Activated T-helper 1 cell treated with anti-CD3 and anti-CD28 coated beads, Interleukin-12 subunit alpha, Interleukin-12 subunit beta, Interleukin-2, Interleukin-4 antibody, amounts not matched to agents 30 ng/mL and 10 ng/mL and 1 ng/mL, durations not matched to agents 14 hours and 24 hours and 36 hours (primary cell): ENCODE measurements around the gene ZNF574. TPM values are rescaled to one million over a fixed set of nuclear protein-coding genes. Genes with fewer than 3 reads are reported as not detected.
"Not testable (repeated sequence)": the region's sequence is repeated elsewhere in the genome, so short reads cannot be mapped to it uniquely, and the experiment has no call there.

Experiments used
- DNase-seq: peaks from one replicate; pipeline ENCODE4 v3.0.0; 2021; ENCODE audit warnings: low spot score
- H3K27ac Mint-ChIP-seq: one replicate; pipeline ENCODE4 v1.8.0; 2021; ENCODE audit warnings: mild to moderate bottlenecking, mixed read lengths
- H3K27me3 Mint-ChIP-seq: one replicate; pipeline ENCODE4 v1.8.0; 2022; ENCODE audit warnings: mild to moderate bottlenecking, moderate library complexity, mixed read lengths; ENCODE audit not compliant: insufficient read depth
- H3K36me3 Mint-ChIP-seq: one replicate; pipeline ENCODE4 v1.8.0; 2021; ENCODE audit warnings: low read depth, mixed read lengths
- H3K4me1 Mint-ChIP-seq: one replicate; pipeline ENCODE4 v1.8.0; 2021; ENCODE audit warnings: low read depth, mixed read lengths
- H3K4me3 Mint-ChIP-seq: one replicate; pipeline ENCODE4 v1.8.0; 2021; ENCODE audit warnings: mild to moderate bottlenecking, moderate library complexity, mixed read lengths
- H3K9me3 Mint-ChIP-seq: one replicate; pipeline ENCODE4 v1.8.0; 2021; ENCODE audit warnings: mixed read lengths
- intact Hi-C: fragments of 100-400 bp; cut with micrococcal nuclease; formaldehyde crosslinking; loops from one replicate; pipeline ENCODE4 v1.15.1; 2024
- total RNA-seq: library from RNA; stranded (reverse); gene quantifications from 2 replicates; pipeline ENCODE4 v1.2.3, GENCODE V29; 2022

Gene ZNF574
- total RNA-seq, 1 donor from 2014 or later: 17.8 TPM

GRCh38 chr19:42091300-42091699 lies 15.3 kb downstream of the ZNF574 start:
- Mint-ChIP-seq H3K9me3 (no peaks in the 10 kb centered on the region), H3K4me3 (peak overlapping the region; percentile 16), H3K27ac (peak overlapping the region; percentile 81), H3K4me1 (peaks cover 39% of the 10 kb centered on the region), H3K27me3 (no peaks in the 10 kb centered on the region), H3K36me3 (peaks cover 26% of the 10 kb centered on the region)
- intact Hi-C loops: no loop called here
- no peak for DNase-seq

- H3K4me3 Mint-ChIP-seq: no peak overlapping the region
- no peaks in the 10 kb centered on the region for H3K9me3 Mint-ChIP-seq
- intact Hi-C loops: no loop called here
- H3K27ac Mint-ChIP-seq: no peak overlapping the region
- peaks cover 39% of the 10 kb centered on the region for H3K4me1 Mint-ChIP-seq
- peaks cover 29% of the 10 kb centered on the region for H3K36me3 Mint-ChIP-seq
- DNase-seq: no peak
- H3K27me3 Mint-ChIP-seq: no peaks in the 10 kb centered on the region
These were observed 15.8 kb downstream of the ZNF574 start for GRCh38 chr19:42091742-42092141.

- intact Hi-C loops: no loop called here
- Mint-ChIP-seq H3K36me3 (peaks cover 31% of the 10 kb centered on the region), H3K27me3 (no peaks in the 10 kb centered on the region), H3K4me1 (peaks cover 39% of the 10 kb centered on the region), H3K4me3 (no peak overlapping the region), H3K27ac (peak overlapping the region; percentile 81), H3K9me3 (no peaks in the 10 kb centered on the region)
- peak; percentile 51 for DNase-seq
These were observed 16.4 kb downstream of the ZNF574 start for GRCh38 chr19:42092350-42092749.

GRCh38 chr19:42093505-42093904 lies 17.5 kb downstream of the ZNF574 start:
- H3K4me1 Mint-ChIP-seq: peaks cover 37% of the 10 kb centered on the region
- H3K27me3 Mint-ChIP-seq: no peaks in the 10 kb centered on the region
- DNase-seq: no peak
- no peak overlapping the region for H3K4me3 Mint-ChIP-seq
- intact Hi-C loops: no loop called here
- H3K27ac Mint-ChIP-seq: no peak overlapping the region
- no peaks in the 10 kb centered on the region for H3K9me3 Mint-ChIP-seq
- H3K36me3 Mint-ChIP-seq: peaks cover 34% of the 10 kb centered on the region

GRCh38 chr19:42093926-42094325 lies 18.0 kb downstream of the ZNF574 start:
- H3K9me3 Mint-ChIP-seq: no peaks in the 10 kb centered on the region
- H3K27me3 Mint-ChIP-seq: no peaks in the 10 kb centered on the region
- H3K4me3 Mint-ChIP-seq: no peak overlapping the region
- intact Hi-C loops: no loop called here
- H3K4me1 Mint-ChIP-seq: peaks cover 32% of the 10 kb centered on the region
- DNase-seq: no peak
- H3K27ac Mint-ChIP-seq: no peak overlapping the region
- H3K36me3 Mint-ChIP-seq: peaks cover 35% of the 10 kb centered on the region

- H3K9me3 Mint-ChIP-seq: no peaks in the 10 kb centered on the region
- H3K27ac Mint-ChIP-seq: no peak overlapping the region
- intact Hi-C loops: no loop called here
- H3K4me1 Mint-ChIP-seq: peaks cover 19% of the 10 kb centered on the region
- peaks cover 35% of the 10 kb centered on the region for H3K36me3 Mint-ChIP-seq
- no peaks in the 10 kb centered on the region for H3K27me3 Mint-ChIP-seq
- H3K4me3 Mint-ChIP-seq: no peak overlapping the region
- no peak for DNase-seq
These were observed 19.3 kb downstream of the ZNF574 start for GRCh38 chr19:42095142-42095813.

- Mint-ChIP-seq H3K27me3 (no peaks in the 10 kb centered on the region), H3K4me3 (no peak overlapping the region), H3K27ac (no peak overlapping the region), H3K36me3 (peaks cover 30% of the 10 kb centered on the region), H3K4me1 (peaks cover 14% of the 10 kb centered on the region), H3K9me3 (no peaks in the 10 kb centered on the region)
- intact Hi-C loops: no loop called here
- no peak for DNase-seq
These were observed 19.9 kb downstream of the ZNF574 start for GRCh38 chr19:42095814-42096230.

- intact Hi-C loops: no loop called here
- no peak for DNase-seq
- H3K9me3 Mint-ChIP-seq: no peaks in the 10 kb centered on the region
- H3K27ac Mint-ChIP-seq: no peak overlapping the region
- H3K36me3 Mint-ChIP-seq: peaks cover 34% of the 10 kb centered on the region
- H3K4me1 Mint-ChIP-seq: peaks cover 9% of the 10 kb centered on the region
- H3K4me3 Mint-ChIP-seq: no peak overlapping the region
- H3K27me3 Mint-ChIP-seq: no peaks in the 10 kb centered on the region
These were observed 20.4 kb downstream of the ZNF574 start for GRCh38 chr19:42096255-42096837.

- Mint-ChIP-seq H3K9me3 (no peaks in the 10 kb centered on the region), H3K36me3 (peaks cover 31% of the 10 kb centered on the region), H3K4me3 (no peak overlapping the region), H3K27ac (no peak overlapping the region), H3K27me3 (no peaks in the 10 kb centered on the region), H3K4me1 (peaks cover 2% of the 10 kb centered on the region)
- no peak for DNase-seq
- intact Hi-C loops: no loop called here
These were observed 21.5 kb downstream of the ZNF574 start for GRCh38 chr19:42097461-42097860.

GRCh38 chr19:42098781-42099180 lies 22.8 kb downstream of the ZNF574 start:
- Mint-ChIP-seq H3K36me3 (peaks cover 39% of the 10 kb centered on the region), H3K4me1 (peaks cover 7% of the 10 kb centered on the region), H3K9me3 (no peaks in the 10 kb centered on the region), H3K27ac (no peak overlapping the region), H3K4me3 (no peak overlapping the region), H3K27me3 (no peaks in the 10 kb centered on the region)
- DNase-seq: no peak
- intact Hi-C loops: no loop called here

- Mint-ChIP-seq H3K4me3 (no peak overlapping the region), H3K36me3 (peaks cover 34% of the 10 kb centered on the region), H3K27me3 (no peaks in the 10 kb centered on the region), H3K27ac (no peak overlapping the region), H3K9me3 (no peaks in the 10 kb centered on the region), H3K4me1 (peaks cover 7% of the 10 kb centered on the region)
- intact Hi-C loops: no loop called here
- no peak for DNase-seq
These were observed 23.5 kb downstream of the ZNF574 start for GRCh38 chr19:42099336-42099925.

GRCh38 chr19:42100241-42100640 lies 24.3 kb downstream of the ZNF574 start:
- H3K27me3 Mint-ChIP-seq, H3K27ac Mint-ChIP-seq, intact Hi-C loops, H3K4me3 Mint-ChIP-seq, H3K9me3 Mint-ChIP-seq, DNase-seq: not testable (repeated sequence)
- peaks cover 31% of the 10 kb centered on the region for H3K36me3 Mint-ChIP-seq
- H3K4me1 Mint-ChIP-seq: peaks cover 13% of the 10 kb centered on the region

- H3K27me3 Mint-ChIP-seq: no peaks in the 10 kb centered on the region
- no peaks in the 10 kb centered on the region for H3K9me3 Mint-ChIP-seq
- no peak overlapping the region for H3K4me3 Mint-ChIP-seq
- H3K4me1 Mint-ChIP-seq: peaks cover 23% of the 10 kb centered on the region
- H3K36me3 Mint-ChIP-seq: peaks cover 26% of the 10 kb centered on the region
- intact Hi-C loops: no loop called here
- H3K27ac Mint-ChIP-seq: no peak overlapping the region
- no peak for DNase-seq
These were observed 26.9 kb downstream of the ZNF574 start for GRCh38 chr19:42102877-42103276.
